ENCODE measurements around the gene TRIM3. TPM values are rescaled to one million over a fixed set of nuclear protein-coding genes. Genes with fewer than 3 reads are reported as not detected.

The TRIM3 gene
- total and polyA plus RNA-seq, 2 experiments from 2014 or later: 7.9 to 21.1 TPM

GRCh38 chr11:6406370-6406769 lies 67.4 kb downstream of the TRIM3 start (continued):
- TF ChIP-seq ZNF462 (CRISPR knock-in tag; IDR thresholded peaks at IDR 0.05) (no peak), POLR2AphosphoS5 (IDR thresholded peaks at IDR 0.05; ENCODE audit: low read depth) (no peak), ZNF331 (CRISPR knock-in tag; IDR thresholded peaks at IDR 0.05; ENCODE audit: low read depth) (no peak), STAT1 (IDR thresholded peaks at IDR 0.05; ENCODE audit: unreplicated experiment) (no peak)

GRCh38 chr11:6405846-6406245 lies 67.9 kb downstream of the TRIM3 start:
- H3K27me3 ChIP-seq (ENCODE audit: insufficient read depth): no peaks in the 10 kb centered on the region
- Mint-ChIP-seq H3K4me3 (no peak overlapping the region; the same call in 2 of the 3 replicates), H3K27ac (no peak overlapping the region), H3K27me3 (ENCODE audit: insufficient read depth, low read depth, poor library complexity) (peaks cover 11% of the 10 kb centered on the region), H3K9me3 (no peaks in the 10 kb centered on the region), H3K36me3 (ENCODE audit: low read depth) (no peaks in the 10 kb centered on the region; the same call in 2 of the 3 replicates), H3K4me1 (peaks cover 16% of the 10 kb centered on the region)
- H3K36me3 ChIP-seq (ENCODE audit: insufficient read depth): no peaks in the 10 kb centered on the region
- H3K79me2 ChIP-seq (replicated peaks; ENCODE audit: insufficient read depth): no peaks in the 10 kb centered on the region
- no peaks in the 10 kb centered on the region for H3K9me2 ChIP-seq (ENCODE audit: insufficient read depth)
- no peak for DNase-seq (ENCODE audit: low spot score)
- TF ChIP-seq ZNF331 (CRISPR knock-in tag; IDR thresholded peaks at IDR 0.05; ENCODE audit: low read depth): no peak
- no peak for ATAC-seq
- no peak overlapping the region for H3K4me3 ChIP-seq
- H3K4me1 ChIP-seq (ENCODE audit: insufficient read depth): peaks cover 5% of the 10 kb centered on the region; the same call in 1 of the 2 replicates
- H3K27ac ChIP-seq (ENCODE audit: low read depth): no peak overlapping the region
- no peaks in the 10 kb centered on the region for H3F3A ChIP-seq (replicated peaks; ENCODE audit: low read depth)
- no peak overlapping the region for H2AFZ ChIP-seq
- peak overlapping the region; percentile 65; the same call in 1 of the 2 replicates for H3K4me2 ChIP-seq
- no peaks in the 10 kb centered on the region for H4K20me1 ChIP-seq (replicated peaks; ENCODE audit: insufficient read depth)
